Measurements from ENCODE around the gene RUFY4.

DNA sequence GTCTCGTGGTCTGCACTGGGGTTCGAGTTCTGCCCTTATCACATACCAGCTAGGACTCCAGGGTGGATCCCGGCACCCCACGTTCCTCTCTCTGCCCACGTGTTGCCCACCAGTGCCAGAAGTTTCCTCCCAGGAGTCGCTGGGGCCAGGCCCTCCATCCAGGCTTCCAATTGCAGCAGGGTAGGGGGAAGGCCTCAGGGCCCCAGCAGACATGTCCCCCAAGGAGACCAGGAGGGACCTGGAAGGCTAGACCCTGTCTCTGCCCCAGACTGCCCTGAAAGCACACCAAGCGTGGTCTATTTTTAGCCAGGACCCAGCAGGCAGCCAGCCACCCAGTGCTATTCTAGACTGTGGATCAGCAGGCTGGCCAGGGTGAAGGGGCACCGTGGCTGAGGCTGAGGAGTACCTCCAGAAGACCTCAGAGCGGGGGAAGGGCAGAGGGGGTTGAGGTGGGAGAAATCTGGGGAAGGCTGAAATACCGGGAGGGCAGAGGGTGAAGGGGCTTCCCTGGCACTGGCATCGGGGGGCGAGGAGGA is 47.4 kb upstream of the RUFY4 start:
- no peak for TF ChIP-seq CTCF (IDR thresholded peaks at IDR 0.05; ENCODE audit: borderline replicate concordance, extremely low read depth, low read length, poor library complexity, severe bottlenecking)
- TF ChIP-seq EZH2 (IDR thresholded peaks at IDR 0.05; ENCODE audit: borderline replicate concordance, low read depth, low read length, severe bottlenecking) = no peak

Data from DND-41 (cell line).